NCI-H2171 treated with DMSO at 0.1 percent for 48 hours (cell line): Measurements from ENCODE around the gene OTULIN.

ENCODE experiments used
- DNase-seq: peaks from one replicate; lab custom pipeline; 2025; lab: John Stamatoyannopoulos, UW

The OTULIN gene

DNA sequence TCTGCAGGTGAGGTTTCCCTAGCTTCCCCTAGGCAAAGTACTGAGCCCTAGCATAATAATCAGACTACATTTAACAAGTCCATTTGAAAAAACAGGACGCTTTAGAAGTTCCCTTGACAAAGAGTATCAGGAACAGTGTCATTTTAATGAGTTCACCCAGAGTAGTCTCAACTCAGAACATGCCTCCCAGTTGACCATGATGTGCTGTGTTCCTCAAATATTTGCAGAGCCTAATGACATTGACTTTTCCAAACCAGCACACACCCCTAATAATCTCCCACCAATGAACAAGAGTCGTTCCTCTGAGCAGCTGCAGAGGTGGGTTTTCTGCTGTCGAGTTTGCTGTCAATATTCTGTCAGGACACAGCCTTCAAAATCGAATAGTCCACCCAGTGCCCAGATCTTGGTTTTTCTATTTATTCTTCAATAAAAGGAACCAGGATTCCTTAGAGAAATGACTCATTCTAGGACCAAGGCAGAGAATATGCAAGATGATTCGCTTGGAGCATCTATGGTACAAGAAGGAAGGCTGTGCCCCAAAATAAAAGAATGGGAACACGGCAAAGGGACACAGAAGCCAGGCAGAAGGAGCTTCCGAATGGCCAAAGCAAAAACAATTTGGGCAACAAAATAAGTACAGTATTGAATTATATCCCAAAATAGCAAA, 57.6 kb downstream of the OTULIN start:
- DNase-seq, result no peak

DNA sequence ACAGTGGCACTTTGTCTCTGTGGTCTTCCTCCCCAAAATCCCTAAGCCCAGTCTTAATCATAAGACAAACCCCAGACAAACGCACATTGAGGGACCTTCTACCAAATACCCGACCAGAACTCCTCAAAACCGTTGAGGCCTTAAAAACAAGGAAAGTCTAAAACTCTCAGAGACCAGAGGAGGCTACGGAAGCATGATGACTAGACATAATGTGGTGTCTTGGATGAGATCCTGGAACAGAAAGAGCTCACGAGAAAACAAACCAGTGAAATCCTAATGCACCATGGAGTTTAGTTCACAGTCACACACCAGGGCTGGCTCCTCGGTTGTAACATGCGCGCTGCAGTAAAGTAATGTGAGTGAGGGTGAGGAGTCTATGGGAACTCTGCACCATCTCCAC, 58.4 kb downstream of the OTULIN start:
- no peak for DNase-seq

DNA sequence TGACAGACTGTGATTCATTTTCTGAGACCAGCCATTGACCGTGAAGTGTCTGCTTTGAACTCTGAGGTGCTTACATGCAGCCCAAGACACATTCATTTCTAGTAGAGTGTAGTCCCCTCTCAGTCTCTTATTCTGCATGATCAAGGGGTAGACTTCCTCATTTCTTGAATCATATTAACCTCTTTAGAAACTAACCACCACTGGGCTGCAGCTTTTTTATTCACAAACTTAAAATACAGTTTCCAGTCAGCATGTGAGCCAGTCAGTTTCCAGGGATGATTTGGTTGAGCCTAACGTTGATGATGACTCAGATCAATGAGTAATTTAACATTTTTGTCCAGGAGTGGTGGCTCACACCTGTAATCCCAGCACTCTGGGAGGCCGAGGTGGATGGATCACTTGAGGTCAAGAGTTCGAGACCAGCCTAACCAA, 59.2 kb downstream of the OTULIN start:
- DNase-seq, result no peak

DNA sequence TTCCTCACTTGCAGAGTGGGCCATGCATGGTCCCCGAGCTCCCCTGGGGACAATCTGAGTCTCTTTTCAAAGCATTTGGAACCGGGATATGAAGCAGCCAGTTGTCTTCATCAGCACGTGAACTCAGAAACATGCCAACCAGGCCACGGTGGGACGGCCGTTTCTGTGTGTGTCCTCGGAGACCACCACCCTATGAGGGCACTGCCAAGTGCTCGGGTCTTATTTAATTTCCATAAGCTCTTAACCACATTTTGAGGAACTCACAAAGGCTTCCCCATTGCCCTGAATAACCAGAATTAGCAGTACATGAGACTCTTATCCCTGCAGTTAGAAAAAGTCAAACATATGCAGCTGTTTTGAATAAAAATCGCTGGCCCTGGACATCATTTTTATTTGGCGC, 60.1 kb downstream of the OTULIN start:
- no peak for DNase-seq

DNA sequence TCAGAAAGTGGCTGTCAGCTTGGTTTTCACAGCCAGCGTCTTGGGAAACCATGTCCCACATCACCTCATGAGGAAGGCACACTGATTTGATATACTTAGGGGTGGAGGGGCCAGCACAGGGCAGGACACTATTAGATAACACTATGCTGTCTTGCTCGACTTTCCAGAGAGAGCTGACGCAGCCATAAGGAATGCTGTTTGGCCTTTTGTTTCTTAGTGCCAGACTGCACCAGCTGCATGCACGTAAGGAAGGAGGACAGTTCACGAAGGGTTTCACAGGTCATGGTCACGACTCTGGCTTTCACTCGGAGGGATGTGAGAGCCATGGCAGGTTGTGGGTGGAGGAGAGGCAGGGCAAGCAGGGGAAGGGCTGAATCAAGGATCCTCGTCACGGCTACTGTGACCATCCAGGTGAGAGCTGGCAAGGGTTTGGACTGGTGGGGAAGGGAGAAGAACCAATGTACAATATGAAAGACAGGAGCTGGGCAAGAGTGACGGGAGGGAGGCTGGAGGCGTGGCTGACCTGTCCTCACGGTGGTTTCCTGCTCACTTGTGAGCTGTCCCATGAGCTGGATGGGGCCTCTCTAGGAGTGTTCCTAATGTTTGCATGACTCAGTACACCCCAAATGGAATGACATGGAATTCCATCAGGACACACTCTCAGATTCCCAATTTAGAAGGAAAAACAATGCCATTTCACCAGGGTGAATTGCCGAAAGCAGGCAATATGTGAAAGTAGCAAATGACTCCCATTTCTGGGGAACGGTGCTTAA, 61.7 kb downstream of the OTULIN start:
- DNase-seq, result no peak

DNA sequence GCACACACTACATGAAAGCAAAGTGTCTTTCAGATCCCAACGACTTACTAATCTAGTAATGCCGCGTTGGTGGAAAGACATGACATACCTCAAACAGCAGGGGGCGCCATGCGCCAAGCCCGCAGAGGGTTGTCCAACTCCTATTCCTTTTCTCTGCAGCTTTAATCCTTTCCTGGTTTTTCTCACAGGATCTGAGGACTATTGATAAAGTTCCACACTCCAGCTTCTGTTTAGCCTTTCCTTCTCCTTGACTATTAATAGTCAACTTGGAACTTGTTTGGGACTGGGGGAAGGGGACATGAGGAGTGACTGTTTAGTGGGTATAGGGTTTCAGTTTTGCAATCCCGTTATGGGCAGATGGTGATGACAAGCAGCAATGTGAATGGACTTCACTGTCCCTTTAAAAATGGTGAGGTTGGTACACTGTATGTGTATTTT, 62.9 kb downstream of the OTULIN start:
- DNase-seq, result peak; percentile 88

DNA sequence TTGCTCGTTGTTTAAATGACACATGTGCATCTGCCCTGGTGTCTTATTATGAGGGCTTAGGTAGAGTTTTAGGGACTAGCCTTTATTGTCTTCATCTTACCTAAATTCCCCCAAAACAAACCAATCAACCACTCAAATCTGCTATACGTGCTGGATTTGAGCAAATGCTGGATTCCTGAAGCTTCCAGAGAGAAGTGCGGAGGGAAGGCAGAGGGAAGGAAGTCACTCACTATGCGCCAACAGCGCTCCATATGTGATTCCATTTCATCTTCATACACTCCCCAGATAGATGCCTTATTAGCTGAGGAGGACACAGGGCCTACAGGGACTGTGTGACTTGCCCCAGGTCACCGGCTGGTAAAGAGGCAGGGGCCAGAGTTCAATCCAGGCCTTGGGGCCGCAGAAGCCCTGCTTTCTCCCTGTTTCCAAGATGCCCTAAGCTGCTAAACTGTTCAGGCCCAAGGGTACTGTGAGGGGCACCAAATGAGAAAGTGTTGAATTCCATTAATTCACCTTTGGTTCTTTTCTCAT, 63.5 kb downstream of the OTULIN start:
- no peak for DNase-seq

DNA sequence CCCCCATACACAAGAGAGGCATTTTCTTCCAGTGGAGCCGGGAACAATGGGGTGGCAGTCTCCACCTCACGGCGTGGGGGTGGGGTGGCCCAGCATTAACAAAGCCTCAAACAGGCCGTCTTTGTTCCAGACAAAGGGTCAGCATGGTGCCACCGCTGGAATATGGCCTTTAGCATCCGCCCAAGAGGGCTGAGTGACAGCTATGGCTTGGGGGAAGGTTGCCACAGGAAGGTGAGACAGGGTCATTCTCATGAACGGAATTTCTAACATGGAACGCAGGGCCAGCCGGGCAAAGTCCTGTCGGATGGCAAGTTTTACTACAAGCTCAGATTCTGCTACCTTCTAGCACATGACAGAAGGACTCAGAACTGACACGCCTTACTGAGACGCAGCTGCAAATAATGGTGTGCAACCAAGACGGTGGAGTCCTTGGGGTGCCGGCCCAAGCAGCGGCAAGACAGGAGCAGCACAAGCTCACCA, 64.0 kb downstream of the OTULIN start:
- no peak for DNase-seq

DNA sequence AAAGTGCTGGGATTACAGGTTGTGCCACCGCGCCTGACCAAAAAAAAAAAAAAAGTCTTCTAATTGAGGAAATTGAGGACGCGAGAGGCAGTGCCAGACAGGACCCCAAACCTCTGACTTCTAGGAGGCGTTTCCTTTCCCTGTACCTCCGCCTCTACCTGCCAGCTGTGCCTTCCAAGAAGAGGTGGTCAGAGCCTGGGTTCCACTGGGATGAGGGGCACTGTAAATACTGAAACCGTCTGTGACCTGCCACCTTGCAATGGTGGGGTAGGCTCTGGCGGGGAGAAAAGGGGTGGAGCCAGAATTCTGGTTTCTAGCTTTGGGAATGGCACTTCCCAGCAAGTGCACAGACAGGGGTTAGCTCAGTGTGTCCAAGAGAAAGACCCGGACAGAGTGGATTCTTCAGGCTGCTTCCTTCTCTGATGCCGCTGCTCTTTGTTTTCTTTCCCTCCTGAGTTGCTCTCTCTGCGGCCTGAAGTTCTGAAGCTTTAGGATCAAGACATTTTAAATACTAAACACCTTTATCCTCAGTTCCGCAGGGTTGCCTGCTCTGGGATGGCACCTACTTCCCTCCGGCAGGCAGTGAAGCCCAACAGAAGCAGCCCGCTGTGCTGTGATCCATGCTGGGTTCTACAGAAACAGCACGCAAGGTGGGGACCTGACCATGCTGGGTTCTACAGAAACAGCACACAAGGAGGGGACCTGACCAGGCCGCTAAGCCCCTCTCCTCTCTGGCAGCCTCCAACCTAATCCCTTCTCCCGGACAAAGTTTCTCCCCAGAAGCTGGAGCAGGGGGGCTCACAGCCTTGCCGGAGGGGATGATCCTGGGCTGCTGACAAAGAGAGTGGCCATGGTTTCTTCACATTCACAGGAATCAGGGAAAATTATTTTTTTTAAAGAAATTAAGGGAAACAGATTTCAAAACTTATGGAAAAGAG, 65.2 kb downstream of the OTULIN start:
- no peak for DNase-seq

DNA sequence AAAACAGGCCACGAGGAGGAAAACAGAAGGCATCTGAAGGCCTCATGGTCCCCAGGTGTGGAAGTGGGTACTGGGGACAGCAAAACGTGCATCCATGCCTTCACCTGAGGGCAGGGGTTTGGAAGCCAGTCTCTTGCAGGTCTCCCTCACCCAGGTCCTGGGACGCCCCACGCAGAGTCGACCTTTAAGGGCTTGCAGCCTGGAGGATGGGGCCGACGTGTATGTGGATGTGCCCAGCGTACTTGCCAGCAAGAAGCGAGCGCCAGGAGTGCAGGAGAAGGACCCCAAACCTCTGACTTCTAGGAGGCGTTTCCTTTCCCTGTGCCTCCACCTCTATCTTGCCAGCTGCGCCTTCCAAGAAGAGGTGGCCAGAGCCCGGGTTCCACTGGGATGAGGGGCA, 65.9 kb downstream of the OTULIN start:
- DNase-seq, result no peak

DNA sequence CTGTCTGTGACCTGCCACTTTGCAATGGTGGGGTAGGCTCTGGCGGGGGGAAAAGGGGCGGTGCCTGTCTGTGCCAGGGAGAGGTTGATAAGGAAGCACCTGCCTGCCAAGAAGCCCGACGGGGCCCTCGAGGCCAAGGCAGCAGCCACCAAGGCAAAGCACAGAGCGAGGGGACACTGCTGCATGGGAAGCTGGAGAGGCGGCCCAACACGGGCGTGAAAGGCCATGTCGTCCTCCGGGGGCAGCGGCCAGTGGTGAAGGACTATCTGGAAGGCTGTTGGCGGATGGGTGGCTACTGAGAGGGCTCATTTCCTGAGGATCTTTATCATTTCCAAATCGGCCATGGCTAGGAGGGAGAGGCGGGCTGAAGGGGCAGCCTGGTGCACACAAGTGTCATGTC, 66.4 kb downstream of the OTULIN start:
- no peak for DNase-seq

DNA sequence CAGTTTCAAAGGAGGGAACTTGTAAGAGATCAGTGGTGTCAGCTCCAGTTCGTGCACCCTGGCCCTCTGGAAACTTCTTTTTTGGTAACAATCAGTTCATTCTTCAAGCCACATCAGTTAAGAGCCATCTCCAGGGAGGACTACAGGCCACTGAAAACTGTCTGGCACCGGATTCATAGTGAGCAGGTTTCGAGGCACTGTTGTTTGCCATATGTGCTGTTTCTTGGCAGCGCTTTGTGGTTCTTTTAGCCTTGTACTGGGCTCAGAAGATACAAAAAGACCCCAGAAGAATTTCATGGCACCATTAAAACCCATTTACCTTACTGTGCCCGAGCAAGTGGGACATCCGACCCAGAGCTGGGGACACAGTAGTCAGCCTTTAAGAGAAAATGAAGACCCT, 68.5 kb downstream of the OTULIN start:
- no peak for DNase-seq

DNA sequence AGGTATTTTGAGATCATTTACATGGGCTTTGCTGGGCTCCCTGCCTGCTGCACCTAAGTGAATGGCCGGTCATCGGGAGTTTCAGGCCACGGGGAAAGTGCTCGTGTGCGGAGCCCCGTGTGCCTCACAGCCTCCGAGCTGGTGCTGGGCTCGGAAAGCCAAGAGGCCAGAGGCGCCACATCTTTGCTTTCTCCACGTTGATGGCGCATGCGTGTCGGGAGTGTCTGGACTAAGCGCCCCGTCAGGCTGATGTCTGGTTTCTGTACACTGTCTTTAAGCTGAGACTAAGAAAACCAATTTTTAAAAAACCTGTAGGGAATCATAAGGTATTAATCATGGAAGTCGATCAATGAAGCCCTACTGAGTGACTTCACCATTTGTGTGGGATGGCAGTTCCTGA, 69.1 kb downstream of the OTULIN start:
- DNase-seq, result no peak

DNA sequence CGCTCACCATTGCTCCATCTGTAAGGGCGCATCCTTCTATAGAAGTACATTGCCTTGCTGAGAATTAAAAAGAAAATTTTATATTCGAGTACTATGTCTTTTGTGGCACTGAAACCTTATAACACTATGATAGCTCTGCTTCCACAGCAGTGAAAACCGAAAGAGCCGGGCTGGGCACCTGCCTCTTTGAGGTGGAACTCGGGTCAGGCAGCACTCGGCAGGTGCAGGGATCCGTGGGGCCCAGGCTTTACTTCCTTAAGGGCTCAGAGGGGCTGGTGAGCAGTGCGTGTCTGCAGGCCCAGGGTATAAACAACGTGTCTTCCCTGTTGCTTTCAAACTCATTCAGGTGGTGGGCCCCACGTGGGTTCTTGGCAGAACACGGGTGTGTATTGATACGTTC, 69.9 kb downstream of the OTULIN start:
- no peak for DNase-seq

DNA sequence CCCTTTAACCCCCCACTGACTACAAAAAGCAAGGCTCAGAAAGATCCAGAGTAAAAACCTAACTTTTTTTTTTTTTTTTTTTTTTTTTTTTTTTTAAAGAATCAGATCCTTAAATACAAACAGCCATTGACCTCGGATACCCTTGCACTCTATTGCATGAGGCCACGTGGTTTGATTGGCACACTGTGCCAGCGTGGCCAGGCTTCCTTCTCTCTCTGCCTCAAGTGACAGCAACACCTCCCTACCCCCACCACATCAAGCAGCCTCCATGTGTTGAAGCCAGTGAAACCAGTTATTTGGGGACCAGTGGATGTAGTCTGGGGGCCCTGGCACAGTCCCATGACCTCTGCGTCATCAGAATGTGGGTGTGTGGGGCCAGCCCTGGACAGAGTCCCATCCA, 71.4 kb downstream of the OTULIN start:
- DNase-seq, result no peak

DNA sequence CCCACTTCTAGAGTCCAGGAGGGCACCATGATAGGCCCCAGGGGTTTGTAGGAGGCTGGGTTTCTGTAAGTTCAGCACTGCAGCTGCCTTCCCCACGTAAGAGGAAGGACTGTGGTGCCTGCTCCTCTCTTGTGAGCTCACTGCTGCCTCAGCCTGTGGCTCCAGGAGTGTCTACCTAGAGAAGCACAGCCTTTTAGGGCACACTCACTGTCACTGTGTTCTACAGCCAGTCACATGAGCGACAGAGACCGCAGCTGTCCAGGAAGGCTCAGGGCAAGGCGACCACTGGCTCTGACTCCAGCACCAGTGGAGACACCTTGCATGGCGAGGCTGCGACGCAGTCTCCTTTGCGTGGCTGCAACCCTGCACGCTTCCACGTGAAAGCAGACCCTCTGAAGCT, 72.8 kb downstream of the OTULIN start:
- DNase-seq, result no peak

DNA sequence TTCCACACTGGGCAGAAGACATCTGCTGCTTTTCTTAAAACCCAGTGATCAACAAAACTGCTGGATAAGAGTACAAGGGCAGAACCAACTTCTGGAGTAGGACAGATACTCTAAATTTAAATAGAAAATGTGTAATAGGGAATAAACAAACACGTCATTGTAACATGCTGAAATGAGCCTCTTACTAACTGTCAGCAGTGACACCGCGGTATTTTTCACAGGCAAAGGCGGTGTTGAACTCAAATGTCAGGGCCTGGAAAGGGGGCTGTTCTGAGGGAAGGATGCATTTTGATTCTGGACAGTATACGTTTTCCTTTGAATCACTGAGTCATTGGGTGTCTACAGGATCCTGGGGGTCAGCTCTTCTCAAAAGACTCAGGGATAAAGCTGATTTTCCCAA, 73.5 kb downstream of the OTULIN start:
- DNase-seq, result no peak

DNA sequence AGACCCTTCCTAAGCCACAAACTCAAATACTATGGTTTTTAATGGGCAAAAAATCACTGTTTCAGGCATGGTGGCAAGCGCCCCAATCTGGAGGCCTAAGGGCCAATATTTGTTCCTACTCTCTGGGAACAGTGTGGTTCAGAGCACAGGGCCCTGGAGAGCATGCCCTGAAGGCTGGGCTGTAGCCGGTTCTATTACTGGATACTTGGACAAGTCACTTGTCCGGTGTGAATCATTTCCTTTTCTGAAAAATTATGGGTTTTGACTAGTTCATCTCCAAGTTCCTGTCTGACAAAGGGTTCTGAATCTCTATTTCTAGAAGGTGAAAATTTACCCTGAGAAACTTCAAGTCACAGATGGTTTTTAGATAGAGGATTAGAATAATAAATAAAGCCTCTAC, 75.0 kb downstream of the OTULIN start:
- DNase-seq, result no peak

DNA sequence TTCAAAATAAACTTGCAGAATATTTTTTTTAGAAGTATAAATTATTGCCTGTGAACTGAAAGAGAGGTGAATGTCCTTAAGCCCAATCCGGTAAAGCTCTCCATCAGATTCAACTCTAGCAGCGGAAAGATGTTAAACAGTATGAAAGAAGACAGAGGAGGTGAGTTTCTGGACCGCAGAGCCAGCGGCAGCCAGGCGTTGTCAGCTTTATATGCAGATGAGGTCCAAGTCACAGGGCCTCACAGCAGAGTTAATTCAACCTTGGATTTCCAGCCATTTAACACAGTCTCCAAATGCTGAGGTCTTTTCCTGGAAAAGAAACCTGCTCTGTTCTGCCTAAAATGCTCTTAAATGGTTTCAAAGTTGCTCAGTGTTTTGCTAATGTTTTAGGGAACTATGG, 75.5 kb downstream of the OTULIN start:
- DNase-seq, result no peak

DNA sequence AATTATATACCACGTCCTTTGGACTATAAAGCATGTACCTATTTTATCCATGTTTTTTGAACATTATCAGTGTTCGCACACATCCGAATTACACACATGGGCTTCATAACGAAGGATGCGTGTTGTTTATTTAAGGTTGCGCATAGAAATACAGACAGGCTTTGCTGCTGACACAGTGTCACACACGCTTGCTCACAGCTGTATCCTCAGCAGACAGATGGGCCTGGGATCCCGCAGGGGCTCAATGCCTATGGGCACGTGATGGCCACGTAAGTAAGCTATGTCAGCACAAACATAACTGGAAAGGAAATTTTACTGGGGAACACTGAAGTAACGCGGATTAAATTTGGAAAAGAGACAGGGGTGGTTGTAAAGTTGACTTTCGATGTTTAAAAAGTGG, 76.6 kb downstream of the OTULIN start:
- peak; percentile 93 for DNase-seq

DNA sequence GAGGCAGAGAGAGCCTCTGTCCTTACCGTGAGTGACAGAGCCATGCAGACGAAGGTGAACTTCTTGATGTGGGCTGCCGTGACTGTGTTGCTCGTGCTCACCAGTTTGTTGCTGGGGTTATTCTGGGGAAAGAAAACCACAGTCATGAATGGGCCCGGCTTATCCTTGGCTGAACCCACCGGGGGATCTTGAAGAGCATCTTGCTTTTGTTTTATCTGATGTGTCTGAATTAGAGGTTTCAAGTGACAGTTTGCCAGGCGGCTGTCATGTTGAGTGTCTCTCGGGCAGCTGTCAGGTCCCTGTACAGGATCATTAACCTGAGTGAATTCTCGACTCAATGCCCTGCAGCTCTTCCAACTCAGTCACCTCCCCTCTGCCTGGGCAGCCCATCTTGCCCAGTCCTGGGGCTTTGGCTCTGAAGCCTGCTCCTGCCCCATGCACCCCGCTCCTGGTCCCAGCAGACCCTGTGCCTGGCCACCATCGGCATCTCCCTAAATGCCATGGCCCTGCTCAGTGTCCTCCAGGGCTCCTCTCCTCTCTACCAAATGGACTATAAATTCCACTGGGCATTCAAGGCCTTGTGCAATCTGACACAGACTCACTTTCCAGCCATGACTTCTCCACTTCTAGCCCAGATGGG, 77.4 kb downstream of the OTULIN start:
- DNase-seq, result peak; percentile 97

DNA sequence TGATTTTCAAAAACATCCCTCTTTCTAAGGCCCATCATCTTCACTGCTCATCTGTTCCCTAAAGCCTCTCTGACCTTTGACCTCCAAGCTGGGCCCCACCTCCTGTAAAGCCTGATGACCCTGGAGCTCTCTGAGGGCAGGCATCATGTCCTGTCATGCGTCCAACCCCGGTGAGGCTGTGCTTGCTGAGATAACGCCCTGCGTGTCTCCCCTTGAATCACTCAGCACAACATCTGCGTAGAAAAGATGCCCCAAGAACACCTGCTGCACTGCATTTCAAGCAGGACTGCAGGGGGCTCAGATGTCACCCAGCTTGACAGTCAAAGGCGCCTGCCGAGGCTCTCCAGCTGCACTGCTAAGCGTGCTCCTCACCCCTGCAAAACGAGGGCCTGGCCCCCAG, 78.0 kb downstream of the OTULIN start:
- peak; percentile 97 for DNase-seq
